Transverse colon (tissue), 4 donors: ENCODE data around the gene GRM6. TPM values are rescaled to one million over a fixed set of nuclear protein-coding genes. Genes with fewer than 3 reads are reported as not detected.

Source experiments
- DNase-seq: peaks from one replicate; pipeline ENCODE4 v3.0.0-alpha.2; 2019
- H3K27ac ChIP-seq, 4 donors: fragments of 200-600 bp; sonication (generic); 2 replicates each; pipeline ENCODE4 v1.5.1; 2016 to 2018; ENCODE audit warnings: inconsistent platforms in 4 of 4
- H3K27me3 ChIP-seq: fragments of 200-600 bp; sonication (generic); 2 replicates; pipeline ENCODE4 v1.5.1; 2017; ENCODE audit warnings: inconsistent platforms
- H3K36me3 ChIP-seq, 4 donors: fragments of 200-600 bp; sonication (generic); 2 replicates each; pipeline ENCODE4 v1.5.1; 2017 to 2019; ENCODE audit warnings: inconsistent platforms in 4 of 4
- H3K4me1 ChIP-seq, 4 donors: fragments of 200-600 bp; sonication (generic); 2 replicates each; pipeline ENCODE4 v1.5.1; 2017 to 2020; ENCODE audit warnings: inconsistent platforms in 4 of 4
- H3K4me3 ChIP-seq, 4 donors: fragments of 200-600 bp; sonication (generic); 1 replicate in 1 of 4; 2 replicates in 3 of 4; pipeline versions ENCODE4 v1.5.1 to v1.6.1; 2017 to 2019; ENCODE audit warnings: inconsistent platforms in 4 of 4
- H3K9me3 ChIP-seq, 2 donors: fragments of 200-600 bp; sonication (generic); 2 replicates each; pipeline ENCODE4 v1.5.1; 2017 to 2019; ENCODE audit warnings: inconsistent platforms in 2 of 2
- EP300 ChIP-seq: sonication (generic); formaldehyde crosslinking; IDR thresholded peaks from one replicate; pipeline ENCODE4 v1.6.1; 2017; ENCODE audit warnings: antibody characterized with exemption, low read depth
- POLR2A ChIP-seq: fragments of 450-650 bp; IDR thresholded peaks from one replicate; pipeline ENCODE4 v1.6.1; 2016; ENCODE audit warnings: antibody characterized with exemption, mild to moderate bottlenecking, moderate library complexity
- POLR2AphosphoS5 ChIP-seq, 3 donors: sonication (generic); formaldehyde crosslinking; IDR thresholded peaks; one replicate each; pipeline ENCODE4 v1.6.1; 2016; ENCODE audit warnings: antibody characterized with exemption in 3 of 3
- WGBS, 2 donors: methylation state at CpG; one replicate each; pipeline ENCODE4 v1.1.5; 2018; ENCODE audit warnings: low coverage in 1 of 2; 5-methylcytosine and 5-hydroxymethylcytosine counted together
- in situ Hi-C, 4 donors: fragments of 200-750 bp; cut with MboI; loops; one replicate each; pipeline versions ENCODE4 v1.15.0 to v1.15.1; 2017; ENCODE audit warnings: low sequenced_read_pairs in 3 of 4, low pct_ligation_motif_present in 1 of 4, low pct_unique_long_range_greater_than_20kb in 1 of 4
- intact Hi-C: fragments of 100-400 bp; cut with DNase I; formaldehyde crosslinking; loops from one replicate; pipeline ENCODE4 v1.15.1; 2023; ENCODE audit warnings: low total_unique reads
- total RNA-seq, 4 donors: library from RNA; depleted of rRNA; stranded (reverse); fragments of >200 nt; gene quantifications; one replicate each; pipeline ENCODE4 v1.1.0, GENCODE V29; 2016
- TF ChIP-seq, protein P1 (sequence below), 5 experiments: fragments of 200-600 bp in 3 of 5; fragments of 450-650 bp in 2 of 5; sonication (generic) in 3 of 5; IDR thresholded peaks; 1 replicate in 2 of 5; 2 replicates in 3 of 5; pipeline ENCODE4 v1.5.1; 2016 to 2017; ENCODE audit warnings: antibody characterized with exemption in 5 of 5, inconsistent platforms in 3 of 5, mild to moderate bottlenecking in 2 of 5, moderate library complexity in 1 of 5

GRM6 gene
- total RNA-seq, 4 donors from 2014 or later, result not detected

DNA sequence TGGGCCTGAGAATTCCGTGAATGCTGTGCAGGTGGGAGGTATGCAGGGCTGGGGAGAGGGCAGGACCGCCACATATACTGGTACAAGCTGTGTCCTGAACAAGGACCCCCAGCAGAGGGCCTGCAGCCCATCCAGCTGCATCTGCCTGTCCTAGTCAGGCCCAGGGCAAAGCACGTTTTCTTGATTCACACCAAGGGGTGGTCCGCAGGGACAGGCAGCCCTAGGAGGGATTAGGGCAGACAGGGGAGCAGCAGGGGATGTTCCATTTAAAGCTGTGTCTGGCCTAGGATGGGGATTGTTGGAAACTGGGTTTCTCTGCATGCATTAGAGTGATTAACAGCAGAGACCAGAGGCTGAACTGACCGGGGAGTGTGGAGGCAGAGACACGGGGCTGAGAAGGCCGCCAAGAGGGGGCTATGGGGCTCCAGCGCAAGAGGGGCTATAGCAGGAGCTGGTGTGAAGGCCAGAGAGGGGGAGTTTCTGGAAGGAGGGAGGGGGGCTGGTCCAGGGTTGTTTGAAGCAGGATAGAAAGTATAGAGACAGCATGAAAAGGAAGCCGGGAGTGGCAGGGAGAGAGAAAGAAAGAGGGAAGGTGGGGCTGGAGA lies 2.7 kb downstream of the GRM6 start:
- intact Hi-C loops, result no loop called here
- Histone ChIP-seq H3K4me3 (no peak overlapping the region), H3K27ac (no peak overlapping the region), H3K36me3 (no peaks in the 10 kb centered on the region), H3K4me1 (no peaks in the 10 kb centered on the region), H3K27me3 (peaks cover 26% of the 10 kb centered on the region), H3K9me3 (peaks cover 3 to 7% of the 10 kb centered on the region in 2 donors)
- WGBS, 2 donors, result 53 to 59% methylated on average over 3 to 9 of the region's 9 CpGs
- in situ Hi-C loops, result no loop called here
- no peak for DNase-seq
- TF ChIP-seq POLR2AphosphoS5 (IDR thresholded peaks at IDR 0.05), result no peak
- TF ChIP-seq POLR2A, result no peak
- no peak for TF ChIP-seq EP300
- TF ChIP-seq, protein P1, sequence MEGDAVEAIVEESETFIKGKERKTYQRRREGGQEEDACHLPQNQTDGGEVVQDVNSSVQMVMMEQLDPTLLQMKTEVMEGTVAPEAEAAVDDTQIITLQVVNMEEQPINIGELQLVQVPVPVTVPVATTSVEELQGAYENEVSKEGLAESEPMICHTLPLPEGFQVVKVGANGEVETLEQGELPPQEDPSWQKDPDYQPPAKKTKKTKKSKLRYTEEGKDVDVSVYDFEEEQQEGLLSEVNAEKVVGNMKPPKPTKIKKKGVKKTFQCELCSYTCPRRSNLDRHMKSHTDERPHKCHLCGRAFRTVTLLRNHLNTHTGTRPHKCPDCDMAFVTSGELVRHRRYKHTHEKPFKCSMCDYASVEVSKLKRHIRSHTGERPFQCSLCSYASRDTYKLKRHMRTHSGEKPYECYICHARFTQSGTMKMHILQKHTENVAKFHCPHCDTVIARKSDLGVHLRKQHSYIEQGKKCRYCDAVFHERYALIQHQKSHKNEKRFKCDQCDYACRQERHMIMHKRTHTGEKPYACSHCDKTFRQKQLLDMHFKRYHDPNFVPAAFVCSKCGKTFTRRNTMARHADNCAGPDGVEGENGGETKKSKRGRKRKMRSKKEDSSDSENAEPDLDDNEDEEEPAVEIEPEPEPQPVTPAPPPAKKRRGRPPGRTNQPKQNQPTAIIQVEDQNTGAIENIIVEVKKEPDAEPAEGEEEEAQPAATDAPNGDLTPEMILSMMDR (IDR thresholded peaks at IDR 0.05), result no peak

DNA sequence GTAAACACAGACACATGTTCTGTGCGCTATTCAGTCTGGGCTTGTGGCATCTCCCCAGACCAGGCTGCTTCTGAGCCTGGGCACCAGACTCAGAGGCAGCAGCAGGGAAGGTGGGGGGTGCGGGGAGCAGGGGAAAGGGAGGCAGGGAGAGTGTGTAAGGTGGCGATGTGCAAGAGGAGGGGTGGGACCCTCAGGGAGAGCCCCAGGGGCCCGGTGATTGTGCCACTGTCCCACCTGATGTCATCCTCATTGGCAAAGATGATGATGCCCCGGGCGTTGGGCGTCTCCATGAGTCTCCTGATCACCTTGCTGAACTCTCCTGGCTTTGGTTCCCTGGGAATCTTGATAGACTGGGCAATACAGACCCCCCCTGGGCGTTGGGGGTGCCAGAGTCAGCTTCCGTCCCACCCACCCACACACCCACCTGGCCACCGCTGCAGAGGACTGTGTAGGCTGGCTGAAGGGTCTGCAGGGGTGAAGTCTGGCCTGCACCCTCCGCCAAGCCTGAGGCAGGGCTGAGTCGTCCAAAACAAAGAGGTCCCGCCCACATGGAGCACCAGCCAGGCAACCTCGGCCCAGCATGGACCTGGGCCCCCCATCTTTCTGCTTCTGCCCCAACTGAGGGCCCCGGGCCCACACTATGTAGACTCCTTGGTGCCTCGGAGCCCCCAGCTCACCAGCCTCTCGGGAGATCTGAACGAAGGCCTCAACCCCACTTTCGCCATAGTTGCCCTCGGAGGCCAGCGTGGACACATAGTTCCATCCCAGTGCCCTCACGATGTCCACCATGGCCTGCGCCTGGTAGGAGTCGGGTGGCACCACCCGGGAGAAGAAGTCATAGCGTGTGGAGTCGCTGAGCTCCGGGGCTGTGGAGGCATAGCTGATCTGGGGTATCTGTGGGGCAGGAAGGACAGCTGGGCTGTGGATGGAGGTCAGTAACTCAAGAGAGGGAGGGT lies 3.7 kb downstream of the GRM6 start:
- TF ChIP-seq POLR2A, result no peak
- TF ChIP-seq POLR2AphosphoS5 (IDR thresholded peaks at IDR 0.05), result no peak
- TF ChIP-seq EP300, result no peak
- TF ChIP-seq, protein P1 (IDR thresholded peaks at IDR 0.05), result no peak
- intact Hi-C loops (no loop called here), in situ Hi-C loops (no loop called here)
- Histone ChIP-seq H3K36me3 (no peaks in the 10 kb centered on the region), H3K4me1 (no peaks in the 10 kb centered on the region), H3K4me3 (no peak overlapping the region), H3K27me3 (peaks cover 26% of the 10 kb centered on the region), H3K27ac (no peak overlapping the region), H3K9me3 (peaks cover 7 to 16% of the 10 kb centered on the region in 2 donors)
- 88 to 90% methylated on average over 4 to 26 of the region's 28 CpGs for WGBS, 2 donors
- DNase-seq, result no peak

DNA sequence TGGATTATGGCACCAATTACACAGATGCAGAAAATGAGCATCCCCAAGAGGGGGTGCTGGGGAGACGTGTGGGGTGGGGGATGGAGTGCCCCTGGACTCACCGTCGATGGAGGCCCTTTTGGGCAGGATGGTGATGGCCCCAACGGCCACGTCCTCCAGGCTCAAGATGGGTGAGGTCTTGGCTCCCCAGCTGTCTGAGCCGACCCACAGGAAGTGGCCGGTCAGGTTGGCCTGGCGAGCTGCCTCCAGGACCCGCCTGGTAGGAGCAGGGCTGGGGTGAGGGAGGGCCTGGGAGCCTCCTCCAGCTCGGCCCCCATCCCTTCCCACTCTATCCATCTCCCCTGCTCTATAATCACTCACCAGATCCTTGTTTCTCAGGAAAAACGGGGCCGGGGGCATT lies 4.6 kb downstream of the GRM6 start:
- no peak for TF ChIP-seq POLR2AphosphoS5 (IDR thresholded peaks at IDR 0.05)
- no peak for TF ChIP-seq EP300
- TF ChIP-seq POLR2A, result no peak
- TF ChIP-seq, protein P1 (IDR thresholded peaks at IDR 0.05), result no peak
- H3K9me3 ChIP-seq, result peaks cover 8 to 25% of the 10 kb centered on the region in 2 donors
- intact Hi-C loops, result no loop called here
- no peak overlapping the region for H3K4me3 ChIP-seq
- no peaks in the 10 kb centered on the region for H3K36me3 ChIP-seq
- H3K27ac ChIP-seq, result no peak overlapping the region
- H3K27me3 ChIP-seq, result peaks cover 24% of the 10 kb centered on the region
- no peak for DNase-seq
- no peaks in the 10 kb centered on the region for H3K4me1 ChIP-seq
- WGBS, 2 donors, result 83% methylated on average over 12 of the region's 12 CpGs; no CpG with 5 or more reads in 1 of the 2 donors
- in situ Hi-C loops, result no loop called here

DNA sequence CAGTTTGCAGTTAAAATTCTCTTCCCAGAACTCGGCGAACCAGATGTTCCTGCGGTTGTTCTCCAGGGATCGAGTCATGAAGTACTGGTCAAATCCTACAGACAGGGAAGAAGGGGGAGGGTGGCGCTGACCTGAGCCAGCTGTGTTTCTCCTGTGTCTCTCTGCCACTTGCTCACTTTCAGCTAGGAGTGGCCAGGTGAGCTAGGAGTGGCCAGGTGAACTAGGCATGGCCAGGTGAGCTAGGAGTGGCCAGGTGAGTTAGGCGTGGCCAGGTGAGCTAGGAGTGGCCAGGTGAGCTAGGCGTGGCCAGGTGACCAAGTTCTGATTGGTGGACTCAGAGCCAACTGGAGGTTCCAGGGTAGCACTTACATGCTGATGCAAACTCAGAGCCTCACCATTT lies 5.8 kb downstream of the GRM6 start:
- no peak for TF ChIP-seq EP300
- Histone ChIP-seq H3K36me3 (no peaks in the 10 kb centered on the region), H3K4me3 (no peak overlapping the region), H3K27me3 (peaks cover 14% of the 10 kb centered on the region), H3K27ac (no peak overlapping the region), H3K9me3 (peaks cover 12 to 34% of the 10 kb centered on the region in 2 donors), H3K4me1 (no peaks in the 10 kb centered on the region)
- 79% methylated on average over 7 of the region's 7 CpGs; no CpG with 5 or more reads in 1 of the 2 donors for WGBS, 2 donors
- in situ Hi-C loops, result no loop called here
- intact Hi-C loops, result loop anchor here (5.0 kb wide), 1 partner anchor 1007 kb away; no protein-coding TSS in a partner anchor
- no peak for DNase-seq
